DMS53 treated with DMSO at 0.1 percent for 48 hours (cell line): ENCODE results near the gene PARS2.
A peak's percentile ranks its signal among the peaks of the same experiment; 100 is the strongest.

Source experiments
- DNase-seq: peaks from one replicate; lab custom pipeline; 2025; ENCODE audit not compliant: unreplicated experiment; lab: John Stamatoyannopoulos, UW

PARS2 gene

GRCh38 chr1:54800041-54800898 is 35.9 kb upstream of the PARS2 start:
- DNase-seq = no peak

GRCh38 chr1:54798769-54799641 is 34.7 kb upstream of the PARS2 start:
- no peak for DNase-seq

- no peak for DNase-seq
Measured at GRCh38 chr1:54798206-54798605, 33.9 kb upstream of the PARS2 start.

GRCh38 chr1:54796902-54797301 is 32.6 kb upstream of the PARS2 start:
- DNase-seq = no peak

GRCh38 chr1:54795841-54796468 is 31.6 kb upstream of the PARS2 start:
- DNase-seq = no peak

- DNase-seq = no peak
Measured at GRCh38 chr1:54795356-54795665, 31.0 kb upstream of the PARS2 start.

- peak; percentile 51 for DNase-seq
Measured at GRCh38 chr1:54794451-54795355, 30.4 kb upstream of the PARS2 start.

- no peak for DNase-seq
Measured at GRCh38 chr1:54792686-54793282, 28.5 kb upstream of the PARS2 start.

GRCh38 chr1:54791880-54792522 is 27.7 kb upstream of the PARS2 start:
- peak; percentile 35 for DNase-seq

GRCh38 chr1:54788459-54788858 is 24.1 kb upstream of the PARS2 start:
- DNase-seq = no peak

- no peak for DNase-seq
Measured at GRCh38 chr1:54787604-54788003, 23.3 kb upstream of the PARS2 start.

GRCh38 chr1:54786778-54787177 is 22.5 kb upstream of the PARS2 start:
- no peak for DNase-seq

- DNase-seq = no peak
Measured at GRCh38 chr1:54784066-54784465, 19.7 kb upstream of the PARS2 start.

GRCh38 chr1:54782588-54782987 is 18.3 kb upstream of the PARS2 start:
- DNase-seq = no peak

GRCh38 chr1:54782156-54782555 is 17.8 kb upstream of the PARS2 start:
- DNase-seq = no peak

GRCh38 chr1:54781023-54781723 is 16.9 kb upstream of the PARS2 start:
- DNase-seq = no peak

GRCh38 chr1:54777431-54777830 is 13.1 kb upstream of the PARS2 start:
- DNase-seq = no peak

- no peak for DNase-seq
Measured at GRCh38 chr1:54777011-54777410, 12.7 kb upstream of the PARS2 start.
